MCF 10A (cell line): ENCODE measurements around the gene DLG4. TPM values are rescaled to one million over a fixed set of nuclear protein-coding genes. Genes with fewer than 3 reads are reported as not detected.

Experiments
- BruUV-seq: library from RNA; stranded (reverse); fragments of 400-500 nt; replicated peaks from 2 replicates; lab custom pipeline; 2021; lab: Mats Ljungman, UMichigan
- CTCF ChIA-PET: fragments of 300-600 bp; sonication (Branson Sonifier 250); formaldehyde crosslinking; extraction: SDS; loops from one replicate; lab custom pipeline; 2021; ENCODE audit warnings: antibody characterized with exemption, inconsistent platforms; lab: Yijun Ruan, JAX
- POLR2A ChIA-PET: fragments of 300-600, 350-650 bp; sonication (Branson Sonifier 250); formaldehyde crosslinking; extraction: SDS; loops from one replicate; lab custom pipeline; 2020; ENCODE audit warnings: antibody characterized with exemption, inconsistent platforms; lab: Yijun Ruan, JAX
- DNase-seq: peaks from one replicate; pipeline ENCODE4 v3.0.0-alpha.2; 2018; ENCODE audit not compliant: unreplicated experiment
- H3K27ac Mint-ChIP-seq: one replicate; pipeline ENCODE4 v1.8.0; 2022; ENCODE audit warnings: mild to moderate bottlenecking, low read depth, mixed read lengths; ENCODE audit not compliant: unreplicated experiment
- H3K27me3 Mint-ChIP-seq: one replicate; pipeline ENCODE4 v1.8.0; 2022; ENCODE audit warnings: mixed read lengths; ENCODE audit not compliant: insufficient read depth, unreplicated experiment
- H3K36me3 Mint-ChIP-seq: one replicate; pipeline ENCODE4 v1.8.0; 2022; ENCODE audit warnings: mild to moderate bottlenecking, moderate library complexity, mixed read lengths; ENCODE audit not compliant: insufficient read depth, unreplicated experiment
- H3K4me1 Mint-ChIP-seq: one replicate; pipeline ENCODE4 v1.8.0; 2022; ENCODE audit warnings: mixed read lengths; ENCODE audit not compliant: insufficient read depth, unreplicated experiment
- H3K4me3 Mint-ChIP-seq: one replicate; pipeline ENCODE4 v1.8.0; 2022; ENCODE audit warnings: mild to moderate bottlenecking, moderate library complexity, mixed read lengths; ENCODE audit not compliant: unreplicated experiment
- H3K9me3 Mint-ChIP-seq: one replicate; pipeline ENCODE4 v1.8.0; 2022; ENCODE audit warnings: mixed read lengths; ENCODE audit not compliant: unreplicated experiment
- intact Hi-C: fragments of 100-400 bp; cut with micrococcal nuclease; formaldehyde crosslinking; loops from 2 replicates; pipeline ENCODE4 v1.14.1; 2022
- total RNA-seq: library from RNA; stranded (reverse); gene quantifications from 2 replicates; pipeline ENCODE4 v1.2.3, GENCODE V29; 2022
- TF ChIP-seq, protein P1 (sequence below): fragments of 200-600 bp; IDR thresholded peaks from one replicate; pipeline ENCODE4 v1.8.0; 2022; ENCODE audit warnings: antibody characterized with exemption, mild to moderate bottlenecking; ENCODE audit not compliant: unreplicated experiment

DLG4 gene
- total RNA-seq, 1 experiment from 2014 or later, result 7.6 TPM

DNA sequence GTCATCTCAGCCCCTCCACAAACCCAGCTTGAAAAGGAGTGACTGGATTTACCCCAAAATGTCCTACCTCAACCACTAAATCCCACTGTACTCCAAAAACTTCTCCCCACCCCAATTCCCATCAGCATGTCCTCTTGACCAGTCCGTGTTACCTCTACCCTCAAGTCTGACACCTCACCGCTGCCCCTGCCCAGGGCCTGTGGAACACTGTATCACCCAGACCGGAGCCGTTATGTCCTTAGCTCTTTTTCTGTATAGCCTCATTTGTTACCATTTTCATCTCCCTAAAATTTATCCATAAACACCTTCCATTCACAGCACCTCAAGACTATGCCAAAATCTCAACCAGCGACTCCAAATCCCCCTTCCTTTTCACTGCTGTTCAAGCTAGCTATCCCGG is 17.2 kb upstream of the DLG4 start:
- ChIA-PET POLR2A (interaction anchor here (3.7 to 14.3 kb wide), 3 partner anchors 13 to 15 kb away, joined by 18 to 278 read pairs (median 128); partner anchors contain the start of genes ACADVL, CTDNEP1, DLG4 and ELP5), CTCF (interaction anchor here (1.6 kb wide), 1 partner anchor 191 kb away, joined by 4 read pairs; no protein-coding TSS in a partner anchor)
- Mint-ChIP-seq H3K4me1 (peaks cover 40% of the 10 kb centered on the region), H3K27me3 (no peaks in the 10 kb centered on the region), H3K4me3 (peak overlapping the region; percentile 100), H3K9me3 (no peaks in the 10 kb centered on the region), H3K27ac (peak overlapping the region; percentile 91), H3K36me3 (peaks cover 81% of the 10 kb centered on the region)
- intact Hi-C loops, result no loop called here
- DNase-seq, result no peak
- TF ChIP-seq, protein P1, sequence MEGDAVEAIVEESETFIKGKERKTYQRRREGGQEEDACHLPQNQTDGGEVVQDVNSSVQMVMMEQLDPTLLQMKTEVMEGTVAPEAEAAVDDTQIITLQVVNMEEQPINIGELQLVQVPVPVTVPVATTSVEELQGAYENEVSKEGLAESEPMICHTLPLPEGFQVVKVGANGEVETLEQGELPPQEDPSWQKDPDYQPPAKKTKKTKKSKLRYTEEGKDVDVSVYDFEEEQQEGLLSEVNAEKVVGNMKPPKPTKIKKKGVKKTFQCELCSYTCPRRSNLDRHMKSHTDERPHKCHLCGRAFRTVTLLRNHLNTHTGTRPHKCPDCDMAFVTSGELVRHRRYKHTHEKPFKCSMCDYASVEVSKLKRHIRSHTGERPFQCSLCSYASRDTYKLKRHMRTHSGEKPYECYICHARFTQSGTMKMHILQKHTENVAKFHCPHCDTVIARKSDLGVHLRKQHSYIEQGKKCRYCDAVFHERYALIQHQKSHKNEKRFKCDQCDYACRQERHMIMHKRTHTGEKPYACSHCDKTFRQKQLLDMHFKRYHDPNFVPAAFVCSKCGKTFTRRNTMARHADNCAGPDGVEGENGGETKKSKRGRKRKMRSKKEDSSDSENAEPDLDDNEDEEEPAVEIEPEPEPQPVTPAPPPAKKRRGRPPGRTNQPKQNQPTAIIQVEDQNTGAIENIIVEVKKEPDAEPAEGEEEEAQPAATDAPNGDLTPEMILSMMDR, result no peak
- no TSS peak for BruUV-seq

DNA sequence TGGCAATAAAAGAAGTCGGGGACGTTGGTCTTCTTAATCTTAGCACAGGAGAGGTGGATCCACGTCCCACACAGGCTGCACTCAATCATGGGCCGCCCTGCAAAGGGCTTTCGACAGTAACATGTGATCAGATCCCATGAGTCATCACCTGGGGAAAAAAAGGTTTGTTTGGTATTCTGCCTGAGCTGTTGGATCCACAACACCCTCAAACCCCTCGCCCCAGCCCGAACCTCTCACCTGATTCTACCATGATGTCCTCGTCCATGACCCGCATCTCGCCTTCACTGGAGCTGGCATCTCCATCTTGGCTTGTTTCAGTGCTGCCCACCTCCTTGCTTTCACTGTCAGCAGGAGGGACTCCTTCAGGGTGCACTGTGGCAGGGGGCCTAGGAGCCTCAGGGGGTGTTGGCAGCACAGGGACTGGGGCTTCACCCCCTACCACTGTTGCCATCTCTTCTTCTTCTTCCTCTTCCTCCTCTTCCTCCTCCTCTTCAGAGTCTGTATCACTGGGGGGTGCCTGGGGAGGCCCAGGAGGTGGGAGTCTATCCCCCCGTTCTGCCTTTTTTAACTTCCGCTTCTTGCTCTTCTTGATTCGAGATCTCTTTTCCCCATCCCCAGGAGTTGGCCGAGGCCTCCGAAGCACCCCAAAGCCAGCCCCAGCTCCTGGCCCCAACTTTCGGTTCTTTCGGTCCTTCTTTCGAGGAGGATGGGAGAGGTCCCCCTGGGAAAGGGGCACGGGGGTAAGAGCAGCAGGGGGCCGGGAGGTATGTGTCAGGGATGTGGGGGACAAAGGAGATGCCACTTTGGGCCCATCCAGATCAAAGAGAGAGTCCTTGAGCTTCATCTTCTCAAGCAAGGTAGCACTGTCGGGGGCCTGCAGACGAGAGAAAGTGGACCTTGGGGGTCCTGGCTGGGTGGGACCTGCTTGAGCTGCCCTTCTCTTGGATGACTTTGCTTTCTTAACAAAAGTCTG is 16.3 kb upstream of the DLG4 start:
- H3K27me3 Mint-ChIP-seq, result no peaks in the 10 kb centered on the region
- DNase-seq, result peak; percentile 55
- TF ChIP-seq, protein P1, result no peak
- H3K4me3 Mint-ChIP-seq, result peak overlapping the region; percentile 91
- intact Hi-C loops, result no loop called here
- no peaks in the 10 kb centered on the region for H3K9me3 Mint-ChIP-seq
- H3K27ac Mint-ChIP-seq, result peak overlapping the region; percentile 75
- TSS peak; percentile 7 for BruUV-seq
- ChIA-PET CTCF (interaction anchor here (0.6 to 1.6 kb wide), 2 partner anchors 190 to 203 kb away, joined by 3 to 4 read pairs; no protein-coding TSS in a partner anchor), POLR2A (interaction anchor here (0.6 to 14.3 kb wide), 9 partner anchors 14 to 268 kb away, joined by 3 to 278 read pairs (median 3); partner anchors contain the start of genes ACADVL, CTDNEP1, DLG4 and ELP5)
- H3K36me3 Mint-ChIP-seq, result peaks cover 80% of the 10 kb centered on the region
- peaks cover 33% of the 10 kb centered on the region for H3K4me1 Mint-ChIP-seq

DNA sequence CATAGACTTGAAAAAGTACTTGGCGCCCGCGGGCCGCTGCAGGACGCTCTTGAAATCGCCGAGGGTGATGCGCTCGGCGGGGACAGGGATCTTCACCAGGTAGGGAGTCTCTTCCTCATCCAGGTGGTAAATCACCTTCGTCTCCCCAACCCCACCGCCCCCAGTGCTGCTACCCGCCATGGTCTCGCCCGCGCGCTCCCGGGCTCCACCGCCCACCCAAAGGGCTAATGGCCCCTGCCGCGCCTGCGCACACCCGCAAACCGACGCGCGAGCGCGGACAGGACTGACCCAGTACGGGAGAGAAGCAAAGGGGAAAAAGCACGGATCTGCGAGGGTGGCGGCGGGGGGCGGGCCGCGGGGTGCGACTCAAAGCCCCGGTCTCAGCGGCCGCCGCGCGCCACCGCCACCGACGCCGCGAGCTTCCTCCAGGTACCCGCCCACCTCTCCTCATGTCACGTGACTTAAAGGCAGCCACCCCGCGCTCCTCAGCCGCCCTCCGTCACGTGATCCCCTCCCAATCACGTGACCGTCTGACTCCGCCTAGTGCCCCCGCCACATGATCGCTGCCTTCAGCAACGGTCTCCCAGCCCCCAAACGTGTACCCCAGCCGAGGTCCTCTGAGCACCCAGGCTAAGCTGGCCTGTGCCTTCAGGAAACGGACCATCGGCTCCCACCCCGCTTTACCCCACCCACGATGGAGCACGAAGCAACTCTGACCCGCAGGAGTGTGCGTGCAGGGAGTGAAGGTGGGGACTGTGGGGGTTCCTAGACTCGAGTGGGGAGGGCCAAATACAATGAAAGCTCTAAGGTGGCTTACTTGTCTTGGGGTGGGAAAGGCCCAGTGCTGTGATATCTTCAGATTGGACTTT is 14.7 kb upstream of the DLG4 start, which contains the start of gene DVL2:
TSS of gene DVL2 (minus strand) at position 435 of the 869 bp plus-strand sequence. CDS start at position 180, 255 bp downstream.
- peak; percentile 92 for DNase-seq
- Mint-ChIP-seq H3K4me1 (peaks cover 30% of the 10 kb centered on the region), H3K27ac (peak within 1 kb of the TSS; percentile 94), H3K4me3 (peak within 1 kb of the TSS; percentile 91), H3K36me3 (peaks cover 76% of the 10 kb centered on the region), H3K9me3 (no peaks in the 10 kb centered on the region), H3K27me3 (no peaks in the 10 kb centered on the region)
- CTCF ChIA-PET, result interaction anchor here (0.5 to 1.7 kb wide), 4 partner anchors 9 to 152 kb away, joined by 3 to 9 read pairs (median 4); partner anchors contain the start of genes ACADVL, ASGR1 and DLG4
- POLR2A ChIA-PET, result interaction anchor here (0.7 to 14.3 kb wide), 14 partner anchors 9 to 727 kb away, joined by 3 to 278 read pairs (median 5); partner anchors contain the start of genes ACADVL, CTDNEP1, DLG4 and ELP5
- TF ChIP-seq, protein P1, result no peak
- BruUV-seq, result TSS peak; percentile 16
- intact Hi-C loops, result no loop called here
